ENCODE data around the gene MAP2K4.

- no peak for TF ChIP-seq CTCF (IDR thresholded peaks at IDR 0.05 in 4 of 5, conservative IDR thresholded peaks at IDR 0.05 in 1 of 5)
- TF ChIP-seq POLR2A (IDR thresholded peaks at IDR 0.05), result no peak
Observed at GRCh38 chr17:12043702-12044101, 23.0 kb downstream of the MAP2K4 start.
